Measurements from ENCODE around the gene ZNF598. TPM values are rescaled to one million over a fixed set of nuclear protein-coding genes. Genes with fewer than 3 reads are reported as not detected.

The ZNF598 gene
- total RNA-seq, 3 donors from 2014 or later (not counting 1 experiment from before 2014, with no cell fraction given): 56.1 to 71.6 (median 58.2) TPM

DNA sequence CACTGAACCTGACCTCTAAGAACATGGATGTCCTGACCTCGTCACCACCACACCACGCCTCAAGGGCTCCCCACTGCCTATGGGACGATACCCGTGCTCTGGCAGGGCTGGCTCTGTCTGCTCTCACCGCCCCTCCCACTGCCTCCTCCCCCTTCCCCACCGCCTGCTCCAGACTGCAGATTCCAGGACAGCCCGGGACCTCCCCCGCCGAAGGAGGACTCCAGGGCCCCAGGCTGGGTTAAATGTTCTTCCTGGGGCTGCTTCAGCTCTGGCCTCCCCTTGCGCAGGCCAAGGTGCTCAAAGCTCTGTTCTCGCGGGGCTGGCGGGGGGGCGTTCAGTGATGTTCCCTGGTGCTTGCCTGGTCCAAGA, 13.1 kb upstream of the ZNF598 start:
- TF ChIP-seq, protein P1, sequence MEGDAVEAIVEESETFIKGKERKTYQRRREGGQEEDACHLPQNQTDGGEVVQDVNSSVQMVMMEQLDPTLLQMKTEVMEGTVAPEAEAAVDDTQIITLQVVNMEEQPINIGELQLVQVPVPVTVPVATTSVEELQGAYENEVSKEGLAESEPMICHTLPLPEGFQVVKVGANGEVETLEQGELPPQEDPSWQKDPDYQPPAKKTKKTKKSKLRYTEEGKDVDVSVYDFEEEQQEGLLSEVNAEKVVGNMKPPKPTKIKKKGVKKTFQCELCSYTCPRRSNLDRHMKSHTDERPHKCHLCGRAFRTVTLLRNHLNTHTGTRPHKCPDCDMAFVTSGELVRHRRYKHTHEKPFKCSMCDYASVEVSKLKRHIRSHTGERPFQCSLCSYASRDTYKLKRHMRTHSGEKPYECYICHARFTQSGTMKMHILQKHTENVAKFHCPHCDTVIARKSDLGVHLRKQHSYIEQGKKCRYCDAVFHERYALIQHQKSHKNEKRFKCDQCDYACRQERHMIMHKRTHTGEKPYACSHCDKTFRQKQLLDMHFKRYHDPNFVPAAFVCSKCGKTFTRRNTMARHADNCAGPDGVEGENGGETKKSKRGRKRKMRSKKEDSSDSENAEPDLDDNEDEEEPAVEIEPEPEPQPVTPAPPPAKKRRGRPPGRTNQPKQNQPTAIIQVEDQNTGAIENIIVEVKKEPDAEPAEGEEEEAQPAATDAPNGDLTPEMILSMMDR (IDR thresholded peaks at IDR 0.05): no peak
- Histone ChIP-seq H3K9me3 (ENCODE audit: control insufficient read depth, insufficient read depth, low read length) (no peaks in the 10 kb centered on the region), H3K27me3 (ENCODE audit: control insufficient read depth, insufficient read depth, low read length) (peaks cover 17% of the 10 kb centered on the region), H3K4me3 (ENCODE audit: low read length) (peak overlapping the region; percentile 11), H3K27ac (ENCODE audit: low read length) (no peak overlapping the region), H3K36me3 (ENCODE audit: control insufficient read depth, insufficient read depth, low read length) (no peaks in the 10 kb centered on the region), H3K4me1 (ENCODE audit: control insufficient read depth, insufficient read depth, low read length) (peaks cover 39% of the 10 kb centered on the region)
- ATAC-seq: peak; percentile 1 to 14 (median 3)
- intact Hi-C loops (cut with micrococcal nuclease): loop anchor here (1.0 to 10.0 kb wide), 4 partner anchors 25 to 242 kb away; partner anchors contain the start of genes NTHL1, RNPS1, TRAF7 and TSC2
- WGBS (ENCODE audit: insufficient coverage): 3% methylated on average over 14 of the region's 14 CpGs
- Mint-ChIP-seq H3K4me3 (peak overlapping the region; percentile 80), H3K36me3 (no peaks in the 10 kb centered on the region), H3K4me1 (peaks cover 8 to 21% of the 10 kb centered on the region in 2 donors), H3K27me3 (ENCODE audit: low read depth in 2 of 2) (peaks cover 0 to 27% of the 10 kb centered on the region in 2 donors), H3K9me3 (no peaks in the 10 kb centered on the region), H3K27ac (peak overlapping the region in 1 of 2 donors; percentile 80)
- no peak for DNase-seq

DNA sequence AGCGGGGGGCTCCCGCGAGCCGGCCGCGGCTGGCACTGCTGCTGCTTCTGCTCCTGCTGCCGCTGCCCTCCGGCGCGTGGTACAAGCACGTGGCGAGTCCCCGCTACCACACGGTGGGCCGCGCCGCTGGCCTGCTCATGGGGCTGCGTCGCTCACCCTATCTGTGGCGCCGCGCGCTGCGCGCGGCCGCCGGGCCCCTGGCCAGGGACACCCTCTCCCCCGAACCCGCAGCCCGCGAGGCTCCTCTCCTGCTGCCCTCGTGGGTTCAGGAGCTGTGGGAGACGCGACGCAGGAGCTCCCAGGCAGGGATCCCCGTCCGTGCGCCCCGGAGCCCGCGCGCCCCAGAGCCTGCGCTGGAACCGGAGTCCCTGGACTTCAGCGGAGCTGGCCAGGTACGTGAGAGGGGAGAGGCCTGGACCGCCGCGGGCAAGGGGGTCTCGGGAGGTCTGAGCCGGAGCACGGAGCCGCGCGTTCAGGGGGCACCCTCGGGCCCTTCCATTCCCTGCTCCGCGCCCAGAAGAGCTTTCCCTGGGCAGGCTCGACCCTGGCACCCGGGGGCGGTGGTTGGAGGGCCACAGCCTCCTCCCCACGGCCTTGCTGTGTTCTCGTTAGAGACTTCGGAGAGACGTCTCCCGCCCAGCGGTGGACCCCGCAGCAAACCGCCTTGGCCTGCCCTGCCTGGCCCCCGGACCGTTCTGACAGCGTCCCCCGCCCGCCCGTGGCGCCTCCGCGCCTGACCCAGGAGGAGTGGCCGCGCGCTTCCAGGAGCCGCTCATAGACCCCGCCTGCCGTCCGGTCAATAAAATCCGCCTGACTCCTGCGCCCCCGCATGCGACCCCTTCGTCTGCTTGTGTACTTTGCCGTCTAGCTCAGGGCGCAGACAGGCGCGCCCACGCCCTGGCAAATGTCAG, 10.6 kb upstream of the ZNF598 start:
- DNase-seq: no peak
- WGBS (ENCODE audit: insufficient coverage): 3% methylated on average over 96 of the region's 96 CpGs
- H3K27ac Mint-ChIP-seq: no peak overlapping the region
- Histone ChIP-seq H3K4me3 (ENCODE audit: low read length) (no peak overlapping the region), H3K4me1 (ENCODE audit: control insufficient read depth, insufficient read depth, low read length) (peaks cover 25% of the 10 kb centered on the region), H3K27ac (ENCODE audit: low read length) (no peak overlapping the region), H3K9me3 (ENCODE audit: control insufficient read depth, insufficient read depth, low read length) (no peaks in the 10 kb centered on the region), H3K36me3 (ENCODE audit: control insufficient read depth, insufficient read depth, low read length) (no peaks in the 10 kb centered on the region), H3K27me3 (ENCODE audit: control insufficient read depth, insufficient read depth, low read length) (peaks cover 16% of the 10 kb centered on the region)
- H3K36me3 Mint-ChIP-seq: no peaks in the 10 kb centered on the region
- intact Hi-C loops (cut with micrococcal nuclease): loop anchor here (10.0 kb wide), 1 partner anchor 245 kb away; the partner anchor contains the start of gene RNPS1
- no peak for ATAC-seq
- H3K4me3 Mint-ChIP-seq: no peak overlapping the region
- peaks cover 8 to 17% of the 10 kb centered on the region in 2 donors for H3K4me1 Mint-ChIP-seq
- TF ChIP-seq, protein P1 (IDR thresholded peaks at IDR 0.05): no peak
- peaks cover 0 to 27% of the 10 kb centered on the region in 2 donors for H3K27me3 Mint-ChIP-seq (ENCODE audit: low read depth in 2 of 2)
- no peaks in the 10 kb centered on the region for H3K9me3 Mint-ChIP-seq

DNA sequence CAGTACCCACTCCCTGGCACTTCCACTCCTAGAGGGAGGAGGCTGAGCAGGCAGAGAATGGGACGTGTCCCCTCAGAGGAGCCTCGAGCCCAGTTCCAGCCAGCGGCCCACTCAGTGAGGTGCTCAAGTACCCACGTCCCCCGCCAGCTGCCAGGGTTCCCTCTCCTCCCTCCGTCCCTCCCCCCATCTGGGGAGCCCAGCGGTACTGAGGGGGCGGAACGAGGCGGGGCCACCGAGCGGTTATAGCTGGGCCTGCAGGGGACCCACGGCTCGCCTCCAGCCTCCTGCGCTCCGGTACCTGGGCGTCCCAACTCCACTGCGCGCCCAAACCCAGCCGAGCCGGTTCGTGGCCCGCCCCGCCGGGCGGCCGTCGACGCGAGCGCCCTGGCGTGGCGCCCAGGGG, 9.9 kb upstream of the ZNF598 start, which contains the start of gene NPW:
TSS of gene NPW (plus strand) at position 268 of the 403 bp plus-strand sequence.
- Mint-ChIP-seq H3K27ac (no peak within 1 kb of the TSS), H3K36me3 (no peaks in the 10 kb centered on the region), H3K9me3 (no peaks in the 10 kb centered on the region), H3K4me3 (no peak within 1 kb of the TSS), H3K4me1 (peaks cover 8 to 17% of the 10 kb centered on the region in 2 donors), H3K27me3 (ENCODE audit: low read depth in 2 of 2) (peaks cover 0 to 27% of the 10 kb centered on the region in 2 donors)
- Histone ChIP-seq H3K27ac (ENCODE audit: low read length) (no peak within 1 kb of the TSS), H3K9me3 (ENCODE audit: control insufficient read depth, insufficient read depth, low read length) (no peaks in the 10 kb centered on the region), H3K27me3 (ENCODE audit: control insufficient read depth, insufficient read depth, low read length) (peaks cover 14% of the 10 kb centered on the region), H3K4me1 (ENCODE audit: control insufficient read depth, insufficient read depth, low read length) (peaks cover 25% of the 10 kb centered on the region), H3K4me3 (ENCODE audit: low read length) (no peak within 1 kb of the TSS), H3K36me3 (ENCODE audit: control insufficient read depth, insufficient read depth, low read length) (no peaks in the 10 kb centered on the region)
- intact Hi-C loops (cut with micrococcal nuclease): no loop called here
- DNase-seq (peak in 1 of 2 donors; percentile 44), ATAC-seq (no peak)
- TF ChIP-seq, protein P1 (IDR thresholded peaks at IDR 0.05): no peak
- WGBS (ENCODE audit: insufficient coverage): 2% methylated on average over 33 of the region's 33 CpGs

All from natural killer cell (primary cell).